Fibroblast of lung (primary cell): ENCODE results near the gene CYP4F12.

Experiments used
- EZH2 ChIP-seq: IDR thresholded peaks from 2 replicates; pipeline ENCODE4 v1.5.1; 2012; ENCODE audit warnings: low read length, control low read depth, mild to moderate bottlenecking; ENCODE audit errors: missing control alignments
- TF ChIP-seq, protein P1 (sequence below), 2 donors: IDR thresholded peaks in 1 of 2; conservative IDR thresholded peaks in 1 of 2; 1 replicate in 1 of 2; 2 replicates in 1 of 2; pipeline ENCODE4 v1.5.1; 2011 to 2012; ENCODE audit warnings: low read length in 2 of 2, control low read depth in 1 of 2, inconsistent platforms in 1 of 2, low read depth in 1 of 2, mild to moderate bottlenecking in 1 of 2

GRCh38 chr19:15634105-15634504 is 38.8 kb upstream of the CYP4F12 start:
- TF ChIP-seq, protein P1, sequence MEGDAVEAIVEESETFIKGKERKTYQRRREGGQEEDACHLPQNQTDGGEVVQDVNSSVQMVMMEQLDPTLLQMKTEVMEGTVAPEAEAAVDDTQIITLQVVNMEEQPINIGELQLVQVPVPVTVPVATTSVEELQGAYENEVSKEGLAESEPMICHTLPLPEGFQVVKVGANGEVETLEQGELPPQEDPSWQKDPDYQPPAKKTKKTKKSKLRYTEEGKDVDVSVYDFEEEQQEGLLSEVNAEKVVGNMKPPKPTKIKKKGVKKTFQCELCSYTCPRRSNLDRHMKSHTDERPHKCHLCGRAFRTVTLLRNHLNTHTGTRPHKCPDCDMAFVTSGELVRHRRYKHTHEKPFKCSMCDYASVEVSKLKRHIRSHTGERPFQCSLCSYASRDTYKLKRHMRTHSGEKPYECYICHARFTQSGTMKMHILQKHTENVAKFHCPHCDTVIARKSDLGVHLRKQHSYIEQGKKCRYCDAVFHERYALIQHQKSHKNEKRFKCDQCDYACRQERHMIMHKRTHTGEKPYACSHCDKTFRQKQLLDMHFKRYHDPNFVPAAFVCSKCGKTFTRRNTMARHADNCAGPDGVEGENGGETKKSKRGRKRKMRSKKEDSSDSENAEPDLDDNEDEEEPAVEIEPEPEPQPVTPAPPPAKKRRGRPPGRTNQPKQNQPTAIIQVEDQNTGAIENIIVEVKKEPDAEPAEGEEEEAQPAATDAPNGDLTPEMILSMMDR (conservative IDR thresholded peaks at IDR 0.05 in 1 of 2, IDR thresholded peaks at IDR 0.05 in 1 of 2; ENCODE audit: low read depth in 1 of 2, low read length in 2 of 2), result no peak
- no peak for TF ChIP-seq EZH2
